Measurements from ENCODE around the gene BORCS8. TPM values are rescaled to one million over a fixed set of nuclear protein-coding genes. Genes with fewer than 3 reads are reported as not detected.

BORCS8 gene
- total and polyA plus RNA-seq, 4 donors = 14.4 to 47.9 (median 27.6) TPM

DNA sequence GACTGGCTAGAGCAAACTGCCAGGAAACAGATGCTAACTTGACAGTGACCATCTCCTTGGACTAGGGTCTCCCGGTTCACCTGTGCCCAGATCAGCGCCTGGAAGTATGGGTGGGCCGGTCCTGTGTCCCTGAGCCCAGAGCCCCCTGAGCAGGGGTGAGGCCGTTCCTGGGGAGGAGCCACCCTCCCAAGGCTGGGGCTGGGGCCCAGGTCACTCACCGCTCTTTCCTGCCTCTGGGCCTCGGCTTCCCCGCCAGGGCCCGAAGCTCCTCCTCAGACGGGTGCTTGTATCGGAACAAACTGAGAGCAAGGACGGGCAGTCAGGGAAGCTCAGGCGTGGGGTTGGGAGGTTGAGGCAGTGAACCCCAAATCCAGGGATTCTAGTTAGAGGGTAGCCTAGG lies 59.0 kb downstream of the BORCS8 start:
- Histone ChIP-seq H3K36me3 (ENCODE audit: control insufficient read depth in 1 of 2, insufficient read depth in 2 of 2, low read length in 1 of 2) (peaks cover 0 to 1% of the 10 kb centered on the region in 2 donors), H3K27ac (ENCODE audit: low read depth in 1 of 2, low read length in 2 of 2) (no peak overlapping the region), H3K27me3 (ENCODE audit: control insufficient read depth in 1 of 2, insufficient read depth in 2 of 2, low read length in 1 of 2) (no peaks in the 10 kb centered on the region), H3K4me1 (ENCODE audit: control insufficient read depth in 1 of 2, insufficient read depth in 2 of 2, low read length in 2 of 2) (no peaks in the 10 kb centered on the region), H3K4me3 (ENCODE audit: low read length in 2 of 2) (no peak overlapping the region), H3K9me3 (ENCODE audit: control insufficient read depth, low read length) (peaks cover 3% of the 10 kb centered on the region)
- WGBS, 2 donors = 97% methylated on average over 12 of the region's 12 CpGs
- no peak for DNase-seq
- ATAC-seq (ENCODE audit: low FRiP score) = no peak
- intact Hi-C loops (cut with DNase I) = no loop called here

DNA sequence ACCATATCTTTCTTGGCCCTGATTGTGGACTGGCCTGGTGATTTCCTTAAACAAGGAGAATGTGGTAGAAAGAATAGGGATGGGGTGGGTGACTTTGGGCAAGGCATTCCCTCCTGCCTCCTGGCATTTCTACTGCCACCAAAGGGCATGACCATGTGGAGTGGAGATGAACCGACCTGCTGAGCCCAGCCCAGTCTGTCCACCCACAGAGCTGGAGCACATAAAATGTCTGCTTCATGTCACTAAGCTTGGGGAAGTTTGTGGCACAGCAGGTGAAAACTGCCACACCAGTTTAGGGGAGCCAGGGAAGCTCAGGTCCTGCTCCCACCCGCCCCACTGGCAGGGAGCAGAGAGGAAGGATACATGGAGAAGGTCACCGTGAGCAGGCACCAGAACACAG lies 60.0 kb downstream of the BORCS8 start:
- Histone ChIP-seq H3K36me3 (ENCODE audit: control insufficient read depth in 1 of 2, insufficient read depth in 2 of 2, low read length in 1 of 2) (peaks cover 0 to 1% of the 10 kb centered on the region in 2 donors), H3K4me3 (ENCODE audit: low read length in 2 of 2) (no peak overlapping the region), H3K27me3 (ENCODE audit: control insufficient read depth in 1 of 2, insufficient read depth in 2 of 2, low read length in 1 of 2) (no peaks in the 10 kb centered on the region), H3K27ac (ENCODE audit: low read depth in 1 of 2, low read length in 2 of 2) (no peak overlapping the region), H3K4me1 (ENCODE audit: control insufficient read depth in 1 of 2, insufficient read depth in 2 of 2, low read length in 2 of 2) (no peaks in the 10 kb centered on the region), H3K9me3 (ENCODE audit: control insufficient read depth, low read length) (peaks cover 3% of the 10 kb centered on the region)
- intact Hi-C loops (cut with DNase I) = no loop called here
- ATAC-seq (ENCODE audit: low FRiP score) (no peak), DNase-seq (no peak)
- 74 to 92% methylated on average over 3 of the region's 3 CpGs for WGBS, 2 donors

Other genes with a start within 250 kb of the BORCS8 start
- gene SUGP2, start 158.6 kb downstream of the BORCS8 start, total RNA-seq = 10 to 100 TPM; 61.0 to 93.1 TPM
- 10 to 100 TPM in 1 of 2 donors, 1 to 10 TPM in 1; 7.4 to 61.3 TPM for gene SUGP2, start 158.6 kb downstream of the BORCS8 start, polyA plus RNA-seq
- 10 to 100 TPM; 11.7 to 13.1 TPM for gene ARMC6, start 158.5 kb downstream of the BORCS8 start, total RNA-seq
- 10 to 100 TPM in 1 of 2 donors, 1 to 10 TPM in 1; 8.8 to 13.2 TPM for gene ARMC6, start 158.5 kb downstream of the BORCS8 start, polyA plus RNA-seq
- 10 to 100 TPM in 1 of 2 donors, 1 to 10 TPM in 1; 9.4 to 10.3 TPM for gene SLC25A42, start 128.2 kb downstream of the BORCS8 start, total RNA-seq
- gene SLC25A42, start 128.2 kb downstream of the BORCS8 start, polyA plus RNA-seq = 10 to 100 TPM in 1 of 2 donors, 1 to 10 TPM in 1; 3.8 to 12.5 TPM
- gene TMEM161A, start 53.7 kb downstream of the BORCS8 start, total RNA-seq = 10 to 100 TPM; 11.6 to 18.1 TPM
- 10 to 100 TPM in 1 of 2 donors, 1 to 10 TPM in 1; 7.6 to 53.3 TPM for gene TMEM161A, start 53.7 kb downstream of the BORCS8 start, polyA plus RNA-seq
- gene MEF2B, start 21.9 kb downstream of the BORCS8 start, total RNA-seq = 1 to 10 TPM; 1.6 to 2.4 TPM
- gene MEF2B, start 21.9 kb downstream of the BORCS8 start, polyA plus RNA-seq = 1 to 10 TPM in 1 of 2 donors, not detected in 1; 1.8 TPM
- gene RFXANK, start 106 bp upstream of the BORCS8 start, total RNA-seq = 10 to 100 TPM; 33.1 to 44.0 TPM
- gene RFXANK, start 106 bp upstream of the BORCS8 start, polyA plus RNA-seq = 100 to 1,000 TPM in 1 of 2 donors, 10 to 100 TPM in 1; 42.3 to 199 TPM
- 10 to 100 TPM in 1 of 2 donors, 1 to 10 TPM in 1; 9.8 to 11.9 TPM for gene NR2C2AP, start 11.3 kb upstream of the BORCS8 start, total RNA-seq
- gene NR2C2AP, start 11.3 kb upstream of the BORCS8 start, polyA plus RNA-seq = 10 to 100 TPM; 12.8 to 21.8 TPM
- gene NCAN, start 19.8 kb upstream of the BORCS8 start, total RNA-seq = not detected
- not detected for gene NCAN, start 19.8 kb upstream of the BORCS8 start, polyA plus RNA-seq
- gene TM6SF2, start 81.1 kb upstream of the BORCS8 start, total RNA-seq = 1 to 10 TPM in 1 of 2 donors, under 1 TPM in 1; 0.23 to 3.1 TPM
- gene TM6SF2, start 81.1 kb upstream of the BORCS8 start, polyA plus RNA-seq = 10 to 100 TPM in 1 of 2 donors, 1 to 10 TPM in 1; 3.0 to 15.0 TPM
- 10 to 100 TPM; 29.0 to 44.3 TPM for gene SUGP1, start 128.4 kb upstream of the BORCS8 start, total RNA-seq
- 10 to 100 TPM; 22.0 to 58.4 TPM for gene SUGP1, start 128.4 kb upstream of the BORCS8 start, polyA plus RNA-seq
- gene MAU2, start 128.7 kb upstream of the BORCS8 start, total RNA-seq = 10 to 100 TPM; 54.0 to 82.8 TPM
- gene MAU2, start 128.7 kb upstream of the BORCS8 start, polyA plus RNA-seq = 10 to 100 TPM; 11.3 to 36.7 TPM
- 10 to 100 TPM; 78.6 to 86.7 TPM for gene GATAD2A, start 213.5 kb upstream of the BORCS8 start, total RNA-seq
- gene GATAD2A, start 213.5 kb upstream of the BORCS8 start, polyA plus RNA-seq = 10 to 100 TPM; 17.9 to 22.7 TPM

Data from aorta (tissue), 5 donors.